Lung (tissue), 12 donors: ENCODE results near the gene SMG6. TPM values are rescaled to one million over a fixed set of nuclear protein-coding genes. Genes with fewer than 3 reads are reported as not detected.

Experiments
- ATAC-seq: fragments of 200-7000 bp; cut with Tn5 transposase; one replicate; pipeline ENCODE4 v1.9.1; 2020; ENCODE audit warnings: moderate number of reproducible peaks; ENCODE audit not compliant: insufficient read depth, low FRiP score
- DNase-seq, 3 donors: peaks; one replicate each; pipeline ENCODE4 v3.0.0-alpha.2; 2013 to 2017
- H3K27ac ChIP-seq, 2 donors: one replicate each; pipeline ENCODE4 v1.5.1; 2013; ENCODE audit warnings: mild to moderate bottlenecking in 2 of 2, moderate library complexity in 2 of 2, control low read depth in 1 of 2, inconsistent platforms in 1 of 2, low read depth in 1 of 2, low read length in 1 of 2
- H3K27me3 ChIP-seq, 3 donors: one replicate each; pipeline ENCODE4 v1.5.1; 2013; ENCODE audit warnings: low read length in 2 of 3; ENCODE audit not compliant: control insufficient read depth in 3 of 3, insufficient read depth in 3 of 3
- H3K36me3 ChIP-seq, 4 donors: one replicate each; pipeline ENCODE4 v1.5.1; 2013; ENCODE audit warnings: low read length in 4 of 4, mild to moderate bottlenecking in 1 of 4, moderate library complexity in 1 of 4; ENCODE audit not compliant: control insufficient read depth in 4 of 4, insufficient read depth in 4 of 4
- H3K4me1 ChIP-seq, 5 donors: one replicate each; pipeline ENCODE4 v1.5.1; 2013; ENCODE audit warnings: low read length in 5 of 5, mild to moderate bottlenecking in 2 of 5, moderate library complexity in 1 of 5; ENCODE audit not compliant: control insufficient read depth in 5 of 5, insufficient read depth in 5 of 5
- H3K4me3 ChIP-seq: one replicate; pipeline ENCODE4 v1.5.1; 2013; ENCODE audit warnings: mild to moderate bottlenecking, control low read depth, moderate library complexity
- H3K9ac ChIP-seq, 2 donors: one replicate each; pipeline ENCODE4 v1.5.1; 2013; ENCODE audit warnings: low read length in 2 of 2, control low read depth in 1 of 2; ENCODE audit not compliant: insufficient read depth in 1 of 2
- H3K9me3 ChIP-seq, 4 donors: one replicate each; pipeline ENCODE4 v1.5.1; 2013; ENCODE audit warnings: low read length in 3 of 4, mild to moderate bottlenecking in 1 of 4, moderate library complexity in 1 of 4; ENCODE audit not compliant: control insufficient read depth in 4 of 4, insufficient read depth in 3 of 4
- CTCF ChIP-seq: IDR thresholded peaks from 2 replicates; pipeline ENCODE4 v1.5.1; 2012; ENCODE audit warnings: mild to moderate bottlenecking; ENCODE audit errors: control extremely low read depth, extremely low read depth
- WGBS, 2 donors: extraction: QIAGEN DNeasy Blood & Tissue Kit; methylation state at CpG; one replicate each; pipeline ENCODE4 v1.1.7; 2013; 5-methylcytosine and 5-hydroxymethylcytosine counted together
- polyA plus RNA-seq, 2 donors: library from polyadenylated mRNA; stranded (reverse); fragments of 200-250 nt; gene quantifications; one replicate each; pipeline ENCODE4 v1.2.1, GENCODE V29; 2013
- total RNA-seq, 2 donors: library from RNA; depleted of rRNA in 1 of 2; stranded (reverse); fragments of >200 nt in 1 of 2; gene quantifications; one replicate each; pipeline ENCODE4 v1.2.1, GENCODE V29; 2014 to 2021
- donor health status: control.
- donor health status: control.
- donor health status: Bipolar disorder and iron deficiency.
- donor health status: healthy.
- donor health status: DM: yes; HTN: yes; CAD: no.

Gene SMG6
- total and polyA plus RNA-seq, 4 donors: 17.6 to 45.1 (median 28.9) TPM

DNA sequence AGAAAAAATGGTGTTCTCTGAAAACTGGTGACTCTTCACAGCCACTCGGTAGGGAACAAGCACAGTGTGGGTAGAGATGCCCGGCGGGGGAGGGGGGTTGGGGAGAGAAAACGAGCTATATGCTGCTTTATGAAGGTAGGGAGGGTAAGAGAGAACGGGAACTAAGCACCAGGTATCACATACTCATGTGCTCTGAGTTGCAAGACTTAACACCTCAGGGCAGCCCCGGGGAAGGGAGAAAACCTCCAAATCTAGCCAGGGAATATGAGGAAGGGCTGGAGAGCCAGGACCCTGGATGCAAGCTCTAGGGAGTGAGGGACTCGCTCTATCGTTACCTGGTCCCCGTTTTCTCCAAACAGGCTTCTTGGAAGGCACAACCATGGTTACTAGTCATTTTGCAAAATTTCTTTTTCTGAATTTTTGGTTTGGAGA, 213.4 kb downstream of the SMG6 start:
- Histone ChIP-seq H3K27me3 (no peaks in the 10 kb centered on the region), H3K4me3 (no peak overlapping the region), H3K27ac (peak overlapping the region; percentile 46 to 69), H3K4me1 (peaks cover 14 to 68% (median 43%) of the 10 kb centered on the region in 5 donors), H3K9me3 (no peaks in the 10 kb centered on the region), H3K36me3 (peaks cover 0 to 2% (median 0%) of the 10 kb centered on the region in 4 donors), H3K9ac (peak overlapping the region in 1 of 2 donors; percentile 0)
- ATAC-seq: no peak
- WGBS, 2 donors: 53 to 59% methylated on average over 9 of the region's 9 CpGs
- no peak for TF ChIP-seq CTCF
- DNase-seq: no peak

DNA sequence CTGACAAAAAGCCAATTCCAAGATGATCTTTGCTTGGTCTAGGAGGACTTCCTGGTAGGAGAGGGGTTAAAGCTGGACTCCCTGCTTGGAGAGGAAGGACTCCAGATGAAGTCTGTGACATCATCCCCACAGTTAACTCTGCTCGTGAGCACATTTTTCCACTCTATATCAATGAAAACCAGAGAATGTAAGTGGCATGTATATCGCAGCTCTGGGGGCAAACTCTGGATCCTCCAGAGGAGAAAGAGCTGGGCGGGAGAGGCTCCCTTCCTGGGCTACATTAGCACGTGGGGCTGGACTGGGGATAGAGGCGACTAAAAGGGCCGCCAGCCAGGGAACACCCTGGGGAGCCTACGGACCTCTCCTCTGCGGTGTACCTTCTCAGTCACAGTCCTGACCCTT, 214.6 kb downstream of the SMG6 start:
- 25 to 36% methylated on average over 8 of the region's 8 CpGs for whole genome bisulfite sequencing, 2 donors
- DNase-seq (peak; percentile 52 to 80 (median 78)), ATAC-seq (no peak)
- no peak overlapping the region for H3K4me3 ChIP-seq
- no peaks in the 10 kb centered on the region for H3K27me3 ChIP-seq
- peak overlapping the region in 1 of 2 donors; percentile 91 for H3K9ac ChIP-seq
- H3K36me3 ChIP-seq: no peaks in the 10 kb centered on the region
- H3K4me1 ChIP-seq: peaks cover 22 to 73% (median 51%) of the 10 kb centered on the region in 5 donors
- no peak for TF ChIP-seq CTCF
- peak overlapping the region; percentile 81 to 82 for H3K27ac ChIP-seq
- H3K9me3 ChIP-seq: no peaks in the 10 kb centered on the region

- ATAC-seq (peak; percentile 15), DNase-seq (peak in 2 of 3 donors; percentile 42 to 70)
- no peaks in the 10 kb centered on the region for H3K27me3 ChIP-seq
- no peak overlapping the region for H3K4me3 ChIP-seq
- no peak for TF ChIP-seq CTCF
- WGBS, 2 donors: 22 to 43% methylated on average over 10 of the region's 10 CpGs
- no peaks in the 10 kb centered on the region for H3K36me3 ChIP-seq
- H3K4me1 ChIP-seq: peaks cover 23 to 86% (median 63%) of the 10 kb centered on the region in 5 donors
- H3K9ac ChIP-seq: no peak overlapping the region
- H3K27ac ChIP-seq: peak overlapping the region; percentile 53 to 81
- no peaks in the 10 kb centered on the region for H3K9me3 ChIP-seq
These were observed 215.9 kb downstream of the SMG6 start for GRCh38 chr17:2087597-2088211.
